Measurements from ENCODE around the gene C19orf44.

Gene C19orf44

DNA sequence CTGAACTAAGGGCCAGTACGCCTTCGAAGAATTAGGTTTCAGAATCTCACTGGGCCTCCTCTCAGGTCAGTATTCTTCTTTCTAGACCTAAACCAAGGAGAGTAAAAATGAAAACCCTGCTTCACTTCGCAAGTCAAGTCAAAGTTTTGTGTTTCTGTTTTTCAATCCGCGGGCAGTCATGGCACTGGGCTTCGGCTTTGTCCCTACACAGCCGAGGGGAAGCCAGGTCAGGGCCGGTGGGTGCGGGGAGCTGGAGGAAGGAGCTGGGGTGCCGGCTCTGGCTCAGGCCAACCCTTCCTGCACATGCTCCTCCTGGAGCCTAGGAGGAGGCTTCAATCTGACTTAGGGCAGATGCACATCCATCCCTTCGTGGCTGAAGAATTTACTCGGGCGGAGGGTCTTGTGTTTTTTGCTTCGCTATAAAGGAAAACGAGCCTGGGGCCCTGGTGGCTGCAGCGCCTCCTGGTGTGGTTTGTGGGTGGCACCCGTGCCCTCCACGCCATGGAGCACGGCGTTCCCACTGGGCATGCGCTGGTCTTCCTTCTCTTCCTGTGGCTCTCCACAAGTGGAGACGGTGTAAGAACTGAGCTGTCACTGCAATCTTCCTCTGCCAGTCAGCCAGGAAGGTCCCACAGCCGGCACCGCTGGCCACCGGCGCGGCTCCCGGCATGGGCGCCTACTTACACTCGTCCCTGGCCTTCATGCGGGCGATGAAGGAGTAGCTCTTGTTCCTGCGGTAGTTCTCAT lies 22.5 kb downstream of the C19orf44 start:
- no peak for DNase-seq

DNA sequence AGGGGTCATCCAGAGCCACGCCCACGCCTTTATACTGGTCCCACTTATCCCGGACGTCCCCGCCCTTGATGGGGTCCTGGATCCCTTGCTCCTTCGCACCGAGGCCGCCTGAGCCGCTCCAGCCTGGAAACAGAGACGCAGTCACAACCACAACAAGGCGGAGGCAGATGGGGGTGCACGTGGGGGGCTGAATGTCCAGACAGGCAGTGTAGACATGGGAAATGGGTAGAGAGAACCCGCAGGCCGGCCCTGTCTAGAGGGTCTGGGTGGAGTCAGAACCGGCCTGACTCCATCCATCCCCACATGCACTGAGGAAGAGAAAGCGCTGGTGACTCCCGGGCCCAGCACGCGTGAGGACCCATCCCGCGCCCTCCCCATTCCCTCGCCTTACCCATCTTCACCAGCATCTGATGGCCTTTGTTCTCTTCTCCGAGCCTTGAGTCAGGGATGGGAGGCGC lies 23.1 kb downstream of the C19orf44 start:
- DNase-seq: no peak

DNA sequence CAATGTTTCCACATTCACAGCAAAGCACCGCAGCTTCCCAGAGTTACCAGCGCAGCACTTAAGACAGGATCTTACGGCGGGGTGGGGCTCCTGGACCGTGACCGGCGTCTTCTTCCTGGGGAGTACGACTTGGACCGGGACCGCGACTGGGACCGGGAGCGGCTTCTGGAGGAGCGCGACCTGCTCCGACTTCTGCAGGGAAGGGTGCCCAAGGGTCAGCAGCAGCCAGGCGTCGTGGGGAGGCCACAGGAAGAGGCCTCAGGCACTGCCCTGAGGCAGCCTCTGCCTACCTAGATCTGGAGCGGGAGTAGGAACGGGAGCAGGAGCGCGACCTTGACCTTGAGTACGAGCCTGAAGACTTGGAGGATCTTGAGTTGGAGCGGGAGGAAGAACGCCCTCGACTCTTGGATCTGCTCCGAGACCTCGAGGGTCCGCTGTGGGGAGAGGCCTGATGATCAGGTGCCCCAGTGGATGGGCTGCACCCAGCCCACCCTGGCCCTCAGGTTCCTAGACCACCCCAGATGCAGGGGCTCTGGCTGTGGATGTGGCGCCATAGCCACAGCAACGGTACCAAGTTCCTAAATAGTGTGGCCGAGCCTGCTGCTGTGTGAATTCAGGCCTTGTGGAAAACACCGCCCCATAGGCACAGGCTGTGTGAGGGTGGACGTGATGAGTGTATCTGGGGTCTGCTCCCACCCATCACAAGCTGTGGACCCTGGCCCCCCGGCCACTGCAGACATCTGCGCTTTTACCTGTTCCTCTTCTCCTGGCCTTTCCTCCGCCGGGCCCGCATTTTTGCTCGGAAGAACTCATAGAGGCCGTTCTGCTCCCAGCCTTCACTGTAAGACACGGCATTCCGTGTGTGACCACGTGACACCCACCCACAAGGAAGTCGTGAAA lies 24.1 kb downstream of the C19orf44 start:
- no peak for DNase-seq

DNA sequence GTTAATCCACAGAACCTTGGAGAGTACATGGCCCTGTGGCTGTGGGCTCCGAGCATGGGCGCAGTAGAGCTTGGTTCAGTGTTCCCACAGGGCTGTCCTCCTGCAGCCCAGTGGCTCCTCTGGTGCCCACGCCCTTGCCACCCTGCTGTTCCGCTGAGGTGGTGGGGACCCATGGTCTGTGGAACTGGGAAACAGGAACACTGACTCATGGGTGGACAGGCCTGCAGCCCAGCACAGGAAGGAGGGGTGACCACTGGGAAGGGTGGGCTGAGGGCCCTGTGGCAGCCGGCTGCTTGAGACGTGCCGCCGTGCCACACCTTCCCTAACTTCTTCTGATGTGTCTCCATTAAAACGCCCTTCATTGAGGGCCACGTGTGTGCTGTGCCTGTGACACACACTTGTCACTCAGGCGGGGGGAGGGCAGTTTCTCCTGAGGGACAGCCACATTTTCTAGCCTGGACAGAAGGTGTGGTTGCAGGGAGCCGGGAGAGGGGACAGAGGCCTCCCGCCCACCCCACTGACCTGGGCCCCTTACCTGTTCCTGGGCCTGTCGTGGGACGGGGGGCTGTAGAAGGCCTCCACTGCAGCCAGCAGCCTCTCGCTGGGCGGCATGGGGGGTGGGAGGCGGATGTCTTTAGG lies 24.9 kb downstream of the C19orf44 start:
- DNase-seq: no peak

DNA sequence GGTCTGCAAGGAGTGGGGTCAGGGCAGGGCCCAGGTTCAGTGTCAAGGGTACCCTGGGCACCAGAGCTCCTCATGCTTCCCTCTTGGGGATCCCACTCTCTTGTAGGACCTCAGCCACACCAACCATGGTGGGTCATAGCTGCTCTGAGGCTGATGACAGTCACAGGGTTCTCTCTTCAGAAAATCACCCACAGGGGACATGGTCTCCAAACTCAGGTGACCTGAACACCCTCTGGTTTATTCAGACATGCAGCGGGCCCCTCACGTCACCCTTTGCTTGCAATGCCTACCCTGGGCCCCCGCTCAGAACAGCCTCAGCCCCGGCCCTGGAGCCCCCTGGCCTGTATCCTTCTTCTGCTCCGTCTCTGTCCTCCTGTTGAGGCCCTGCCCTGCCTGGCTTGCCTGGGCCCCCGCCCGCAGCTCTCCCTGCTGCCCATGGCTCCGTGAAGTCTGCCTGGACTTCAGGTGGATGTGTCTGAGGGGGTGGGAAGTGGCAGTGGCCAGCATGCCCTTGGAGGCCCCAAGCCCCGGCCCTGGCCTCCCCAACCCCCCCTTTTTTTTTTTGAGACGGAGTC lies 25.6 kb downstream of the C19orf44 start:
- no peak for DNase-seq

DNA sequence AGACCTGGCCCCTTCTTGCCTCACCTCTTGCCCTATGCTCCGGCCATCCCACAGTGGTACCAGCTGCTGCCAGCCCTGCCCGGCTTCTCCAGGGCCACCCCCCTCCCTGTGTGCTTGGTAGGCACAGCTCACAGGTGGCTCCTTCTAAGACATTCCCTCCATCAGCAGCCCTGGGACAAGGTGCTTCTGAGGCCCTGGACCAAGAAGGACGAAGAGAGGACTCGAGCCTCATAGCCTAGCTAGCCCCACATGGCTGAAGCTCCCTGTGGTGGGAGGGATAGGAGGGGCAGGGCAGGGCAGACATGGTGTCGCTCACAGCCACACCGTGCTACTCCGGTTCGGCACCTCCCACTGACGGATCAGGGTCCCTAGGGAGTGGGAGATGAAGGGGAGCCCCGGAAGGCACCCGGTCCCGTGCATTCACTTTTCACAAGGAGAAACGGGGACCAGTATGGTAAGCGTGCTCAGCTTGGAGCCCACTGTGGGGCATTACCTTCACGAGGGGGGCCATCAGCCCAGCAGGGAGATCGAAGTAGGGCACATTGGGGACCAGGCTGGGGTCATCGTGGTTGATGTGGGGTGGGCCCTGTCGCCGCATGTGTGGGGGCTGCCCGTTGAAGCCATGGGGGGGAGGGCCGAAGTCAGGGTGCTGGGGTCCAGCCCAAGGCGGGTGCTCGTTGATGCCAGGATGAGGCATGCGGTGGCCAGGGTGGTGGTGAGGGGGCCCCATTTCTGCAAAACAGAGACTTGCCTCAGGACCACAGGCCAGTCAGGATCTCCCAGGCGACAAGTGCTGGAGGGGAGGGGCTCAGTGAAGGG lies 26.6 kb downstream of the C19orf44 start:
- DNase-seq: no peak

DNA sequence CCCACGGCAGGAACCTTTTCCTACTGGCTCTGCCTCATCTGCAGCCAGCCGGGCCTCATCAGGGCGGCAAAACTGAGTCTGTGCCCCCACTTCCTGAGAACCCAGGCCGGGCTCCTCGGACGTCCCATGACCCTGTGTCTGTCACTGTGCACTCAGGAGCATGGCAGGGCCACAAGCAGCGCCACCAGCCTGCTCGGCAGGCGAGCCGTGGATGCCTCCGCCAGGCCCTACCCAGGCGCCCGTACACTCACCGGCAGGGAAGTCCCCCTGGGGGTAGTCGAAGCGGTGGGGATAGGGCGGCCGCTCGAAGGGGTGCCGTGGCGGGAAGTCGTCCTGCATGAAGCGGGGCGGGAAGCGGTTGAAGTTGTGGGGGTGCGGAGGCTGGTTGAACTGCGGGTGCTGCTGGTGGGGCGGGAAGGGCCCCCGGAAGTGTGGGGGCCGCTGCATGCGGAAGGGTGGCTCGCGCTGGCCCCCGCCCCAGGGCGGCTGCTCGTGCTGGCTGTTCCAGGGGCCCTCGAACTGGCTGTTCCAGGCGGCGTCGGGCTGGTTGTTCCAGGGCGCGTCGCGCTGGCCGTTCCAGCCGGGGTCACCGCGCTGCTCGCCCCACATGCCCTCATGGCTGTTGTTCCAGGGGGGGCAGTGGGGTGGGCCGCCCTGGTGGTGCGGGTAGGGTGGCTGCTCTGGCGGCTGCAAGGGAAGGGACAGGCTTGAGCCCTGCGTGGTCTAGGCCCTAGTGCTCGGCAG lies 29.0 kb downstream of the C19orf44 start:
- DNase-seq: no peak

DNA sequence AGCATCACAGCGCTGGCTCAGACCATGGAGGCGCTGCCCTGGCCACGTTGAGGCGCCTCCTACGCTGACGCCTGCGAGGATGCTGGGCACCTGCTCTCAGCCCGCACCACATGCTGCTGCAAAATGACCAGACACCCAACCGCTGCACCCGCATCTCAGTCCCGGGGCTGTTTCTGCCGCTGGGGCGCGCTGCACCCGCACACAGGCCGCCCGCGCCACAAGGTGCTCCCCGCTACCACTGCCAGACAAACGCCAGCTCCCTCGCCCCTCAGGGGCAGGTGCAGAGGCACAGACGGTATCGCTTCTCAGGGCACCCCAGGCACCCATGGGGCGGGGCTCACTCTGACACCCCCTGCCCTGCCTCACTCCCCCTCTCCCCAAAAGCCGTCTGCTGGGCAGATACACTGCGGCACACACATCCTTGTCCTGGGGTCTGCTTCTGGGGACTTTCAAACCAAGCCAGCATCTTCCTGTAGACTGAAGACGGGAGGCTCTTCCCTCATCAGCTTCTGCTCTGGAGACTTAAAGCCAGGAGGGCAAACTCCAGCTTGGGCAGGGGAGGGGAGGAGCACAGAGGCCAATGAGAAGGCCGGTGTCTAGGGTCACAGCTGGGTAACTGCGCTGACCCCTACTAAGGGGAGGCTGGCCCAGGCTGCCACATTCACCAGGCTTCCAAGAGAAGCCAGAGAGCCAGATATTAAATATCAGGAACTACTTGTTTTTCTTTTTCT lies 29.7 kb downstream of the C19orf44 start:
- no peak for DNase-seq

DNA sequence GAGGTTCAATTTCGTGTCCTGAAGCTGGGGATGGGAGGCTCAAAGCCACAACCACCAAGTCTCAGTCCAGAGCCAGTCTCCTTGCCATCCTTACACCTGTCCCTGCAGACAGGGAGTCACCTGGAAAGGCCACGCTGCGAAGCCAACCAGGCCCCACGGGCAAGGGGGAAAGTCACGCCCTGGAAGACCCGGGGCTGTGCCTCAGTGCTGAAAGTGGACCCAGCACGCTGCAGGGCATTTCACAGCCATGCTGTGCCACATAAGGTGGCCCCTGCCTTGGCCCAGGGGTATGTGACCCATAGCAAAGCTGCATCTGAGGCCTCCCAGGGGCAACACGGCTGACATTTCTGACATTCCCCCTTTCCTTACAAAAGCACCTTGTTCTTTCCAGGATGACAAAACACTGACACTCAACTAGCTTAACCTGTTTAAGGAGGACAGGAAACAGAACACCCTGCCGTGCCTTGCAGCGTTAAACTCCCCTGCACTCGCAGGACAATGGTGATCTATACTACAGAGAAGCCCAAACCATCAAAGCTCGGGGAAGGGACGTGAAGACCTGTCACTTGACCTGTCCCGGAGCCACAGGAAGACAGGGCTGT lies 31.2 kb downstream of the C19orf44 start:
- no peak for DNase-seq

DNA sequence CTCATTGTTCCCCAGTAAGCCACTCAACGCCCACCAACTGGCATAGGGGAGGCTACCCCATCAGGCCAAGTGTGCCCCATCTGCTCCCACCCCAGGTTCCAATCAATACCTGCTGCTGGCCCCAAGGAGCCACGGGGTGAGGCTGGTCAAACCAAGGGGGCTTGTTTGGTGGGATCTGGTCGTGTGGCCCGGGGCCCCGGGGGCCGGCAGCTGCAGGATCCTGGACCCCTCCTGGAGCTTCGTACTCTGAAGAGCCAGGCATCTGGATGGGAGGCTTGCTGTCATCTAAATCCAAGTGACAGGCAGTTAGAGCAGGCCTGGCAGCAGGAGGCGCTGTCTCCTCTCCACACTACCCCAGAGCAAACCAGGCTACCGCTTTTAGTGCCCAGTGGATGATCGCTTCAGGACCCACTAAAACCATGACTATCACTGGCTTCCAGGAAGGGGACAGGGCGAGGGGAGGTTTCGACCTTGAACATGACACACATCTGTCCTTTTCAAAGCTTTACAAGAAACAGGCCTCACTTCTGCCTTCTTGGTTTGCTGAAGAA lies 31.9 kb downstream of the C19orf44 start:
- no peak for DNase-seq

DNA sequence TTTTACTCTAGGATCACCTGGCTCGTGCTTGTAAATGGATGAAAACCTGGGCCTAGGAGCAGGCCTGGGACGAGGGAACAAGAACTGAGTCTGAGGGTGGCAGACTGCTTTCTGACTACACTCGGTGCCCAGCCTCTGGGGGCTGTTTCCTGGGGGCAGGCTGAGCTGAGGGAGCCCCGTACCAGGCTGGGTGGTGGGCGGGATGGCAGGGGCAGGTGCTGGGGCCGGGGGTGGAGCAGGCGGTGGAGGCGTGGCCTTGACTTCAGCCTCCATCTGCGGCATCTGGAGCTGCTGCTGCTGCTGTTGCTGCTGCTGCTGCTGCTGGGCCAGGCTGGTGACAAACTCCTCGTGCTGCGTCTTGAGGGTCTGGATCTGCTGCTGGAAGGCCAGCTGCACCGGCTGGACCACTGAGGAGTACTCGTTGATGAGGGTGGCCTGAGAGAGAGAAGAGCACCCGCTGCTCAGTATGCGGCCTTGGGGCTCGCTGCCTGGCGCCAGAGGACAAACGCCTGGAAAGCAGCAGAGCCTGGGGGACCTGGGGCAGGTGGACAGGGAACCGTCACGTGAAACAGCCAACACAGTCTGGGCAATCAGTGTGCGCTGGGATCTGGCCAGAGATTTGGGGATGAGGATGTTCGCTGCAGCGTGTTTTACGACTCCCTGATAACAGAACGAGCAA lies 33.4 kb downstream of the C19orf44 start:
- no peak for DNase-seq

DNA sequence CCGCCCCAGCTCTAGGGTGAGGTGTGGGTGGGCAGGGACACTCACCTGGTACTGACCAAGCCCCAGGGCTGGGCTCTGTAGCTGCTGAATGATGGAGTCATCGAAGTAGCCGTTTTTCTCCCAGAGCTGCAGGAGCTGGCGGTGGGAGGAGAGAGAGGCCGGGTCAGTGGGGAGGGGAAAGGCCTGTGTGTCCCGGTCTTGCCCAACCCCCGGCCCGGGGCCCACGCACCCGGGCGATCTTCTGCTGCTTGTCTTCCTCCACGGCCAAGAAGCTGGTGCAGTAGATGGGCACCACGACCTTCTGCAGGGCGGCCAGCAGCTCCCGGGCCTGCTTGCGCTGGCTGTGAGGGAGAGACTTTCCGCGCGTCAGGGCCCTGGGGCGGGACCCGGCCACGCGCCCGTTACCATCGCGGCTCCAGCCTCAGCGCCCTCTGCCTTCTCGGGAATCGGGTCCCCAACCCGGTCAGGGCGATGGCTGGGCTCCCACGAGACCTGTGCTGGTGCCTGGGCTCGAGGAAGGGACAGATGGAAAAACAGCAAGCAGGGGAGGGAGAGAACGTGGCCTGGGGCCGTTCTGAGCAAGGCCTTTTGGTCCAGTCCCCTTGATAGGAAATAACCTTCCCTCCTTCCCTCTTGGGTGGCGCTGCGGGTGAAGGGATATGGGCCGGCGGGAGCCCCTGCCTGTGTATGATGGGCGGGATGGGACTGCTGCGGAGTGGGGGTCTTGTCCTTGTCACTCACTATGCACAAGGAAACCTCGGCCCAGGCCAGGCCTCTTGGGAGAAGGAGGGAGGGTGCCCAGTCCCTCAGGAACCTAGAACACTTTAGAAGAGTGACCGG lies 34.6 kb downstream of the C19orf44 start:
- DNase-seq: no peak

DNA sequence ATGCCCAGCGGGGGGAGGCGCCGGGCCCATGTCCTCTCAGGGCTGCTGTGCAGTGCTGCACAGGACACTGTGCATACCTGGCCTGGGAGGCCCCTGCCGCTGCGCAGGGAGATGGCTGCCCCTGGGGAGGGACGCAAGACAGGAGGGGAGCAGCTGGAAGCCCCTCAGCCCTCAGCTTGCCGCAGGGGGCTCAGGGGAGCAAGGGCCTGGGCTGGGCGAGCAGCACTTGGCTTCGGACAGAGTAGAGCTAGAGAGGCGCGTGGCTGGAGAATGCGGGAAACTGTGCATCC lies 35.1 kb downstream of the C19orf44 start:
- no peak for DNase-seq

DNA sequence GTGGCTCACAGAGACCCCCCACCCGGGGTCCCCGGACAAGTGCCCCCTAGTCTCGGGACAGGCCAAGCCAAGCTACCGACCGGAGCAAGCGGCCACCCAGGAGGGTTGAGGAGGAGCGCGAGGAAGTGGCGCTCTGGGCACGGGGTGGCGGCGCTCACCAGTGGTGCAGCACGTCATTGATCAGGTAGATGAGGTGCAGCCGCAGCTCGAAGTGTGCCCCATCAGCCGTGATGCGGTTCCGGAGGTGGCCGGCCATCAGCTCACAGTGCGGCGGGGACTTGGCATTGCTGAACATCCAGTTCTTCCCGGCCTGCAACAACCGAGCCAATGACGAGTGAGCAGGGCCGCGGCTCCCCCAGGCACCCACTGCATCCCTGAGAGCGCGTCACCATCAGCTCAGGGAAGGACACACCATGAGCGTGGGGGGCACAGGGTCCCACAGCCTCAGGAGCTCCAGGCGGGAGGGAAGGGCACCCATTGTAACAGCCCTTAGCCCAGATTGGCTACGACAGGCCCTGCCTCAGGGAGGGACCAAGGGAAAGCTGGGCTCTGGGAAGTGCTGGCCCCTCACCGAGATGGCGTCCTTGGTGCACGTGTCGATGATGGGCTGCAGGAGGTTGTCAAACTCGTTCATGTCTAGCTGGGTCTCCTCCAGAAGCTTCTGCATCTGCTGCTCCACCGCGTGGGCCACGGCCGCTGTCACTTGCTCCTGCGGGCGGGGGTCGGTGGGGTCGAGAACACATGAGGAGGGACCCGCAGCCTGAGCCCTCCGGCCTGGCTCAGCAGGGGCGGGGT lies 36.4 kb downstream of the C19orf44 start:
- no peak for DNase-seq

DNA sequence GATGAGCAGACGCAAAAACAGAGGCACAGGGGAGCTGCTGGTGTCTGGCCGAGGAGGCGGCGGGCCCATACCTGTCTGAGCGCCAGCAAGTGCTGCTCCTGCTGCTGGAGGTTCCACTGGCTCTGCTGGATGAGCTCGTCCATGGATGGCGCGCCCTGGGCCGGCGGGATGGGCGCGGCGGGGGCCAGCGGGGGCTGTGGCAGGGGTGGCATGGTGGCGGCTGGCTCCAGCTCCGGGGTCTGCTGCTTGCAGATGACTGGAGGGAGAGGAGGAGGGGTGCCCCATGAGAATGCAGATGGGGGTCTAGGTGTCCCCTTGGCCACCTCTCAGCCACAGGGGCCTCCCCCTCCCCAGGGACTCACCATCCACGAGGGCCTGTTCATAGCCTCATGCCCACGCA lies 39.2 kb downstream of the C19orf44 start:
- no peak for DNase-seq

DNA sequence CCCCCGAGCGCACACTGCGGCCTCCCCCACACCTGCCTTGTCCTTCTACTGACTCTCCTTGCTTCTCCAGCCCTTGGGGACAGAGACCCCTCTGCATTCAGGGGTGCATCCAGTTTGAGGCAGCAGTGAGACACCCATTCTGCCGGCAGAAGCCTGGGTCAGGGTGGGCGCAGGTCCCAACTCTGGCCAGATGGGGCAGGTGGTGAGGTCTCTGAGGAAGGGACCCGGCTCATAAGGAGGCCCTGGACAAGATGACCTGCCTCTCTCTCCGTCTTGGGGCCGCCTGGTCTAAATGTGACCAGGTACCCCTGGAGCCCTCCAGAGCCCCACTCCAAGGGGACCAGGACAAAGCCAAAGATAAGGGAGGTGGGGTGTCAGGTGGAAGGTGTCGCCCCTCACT lies 39.9 kb downstream of the C19orf44 start:
- DNase-seq: no peak

DNA sequence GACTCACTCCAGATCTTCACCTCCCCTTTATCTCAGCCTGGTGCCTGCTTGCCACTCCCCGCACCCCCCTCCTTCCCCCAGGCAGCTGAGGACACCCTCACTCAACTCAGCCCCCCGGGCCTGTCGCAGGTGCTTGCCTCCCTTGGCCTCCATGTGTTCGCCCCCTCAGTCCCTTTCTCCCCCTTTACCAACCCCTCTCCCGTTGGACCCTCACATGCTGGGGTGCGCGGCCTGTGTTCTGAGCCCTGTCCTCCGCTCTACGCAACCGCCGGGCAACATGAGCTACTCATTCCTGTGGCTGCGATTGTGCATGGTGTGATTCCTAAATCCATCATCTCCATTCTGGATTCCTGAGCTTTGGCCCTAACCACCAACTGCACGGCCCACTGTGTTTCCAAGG lies 40.9 kb downstream of the C19orf44 start:
- no peak for DNase-seq

DNA sequence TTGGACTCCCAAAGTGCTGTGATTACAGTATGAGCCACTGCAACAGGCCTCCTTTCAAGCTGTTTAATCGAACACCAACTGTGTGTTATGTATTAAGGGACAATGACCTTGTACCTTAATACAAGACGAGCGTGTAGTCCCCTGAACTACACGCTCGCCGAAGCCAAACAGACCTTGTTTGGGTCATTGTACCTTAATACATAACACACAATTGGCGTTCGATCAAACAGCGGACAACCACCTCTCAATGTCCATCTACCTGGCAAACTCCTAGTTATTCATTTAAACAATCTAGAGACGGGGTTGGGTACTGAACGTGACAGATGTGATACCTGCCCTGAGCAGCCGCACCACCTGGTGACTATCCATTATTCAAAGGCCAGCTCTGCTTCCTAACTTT lies 44.8 kb downstream of the C19orf44 start:
- DNase-seq: no peak
